ENCODE data around the gene APCDD1L.

Gene APCDD1L

GRCh38 chr20:58515233-58516212, at the start of gene APCDD1L:
APCDD1L (minus strand) TSS chr20:58515399; CDS start chr20:58514707, 692 bp downstream.
- no peak for DNase-seq

GRCh38 chr20:58559368-58559729, 44.1 kb upstream of the APCDD1L start:
- no peak for DNase-seq

- DNase-seq: no peak
Measured at GRCh38 chr20:58558486-58559367, 43.5 kb upstream of the APCDD1L start.

- DNase-seq: no peak
Measured at GRCh38 chr20:58557733-58558342, 42.6 kb upstream of the APCDD1L start.

GRCh38 chr20:58556961-58557360, 41.8 kb upstream of the APCDD1L start:
- no peak for DNase-seq

- DNase-seq: no peak
Measured at GRCh38 chr20:58555078-58555765, 40.0 kb upstream of the APCDD1L start.

- no peak for DNase-seq
Measured at GRCh38 chr20:58554541-58554940, 39.3 kb upstream of the APCDD1L start.

GRCh38 chr20:58553841-58554240, 38.6 kb upstream of the APCDD1L start:
- DNase-seq: no peak

GRCh38 chr20:58553166-58553696, 38.0 kb upstream of the APCDD1L start:
- no peak for DNase-seq

- DNase-seq: no peak
Measured at GRCh38 chr20:58552366-58552934, 37.3 kb upstream of the APCDD1L start.

GRCh38 chr20:58551631-58552030, 36.4 kb upstream of the APCDD1L start:
- DNase-seq: no peak

- DNase-seq: no peak
Measured at GRCh38 chr20:58550275-58551059, 35.3 kb upstream of the APCDD1L start.

- DNase-seq: no peak
Measured at GRCh38 chr20:58549231-58550209, 34.3 kb upstream of the APCDD1L start.

GRCh38 chr20:58547623-58548475, 32.6 kb upstream of the APCDD1L start:
- DNase-seq: no peak

- DNase-seq: peak; percentile 88
Measured at GRCh38 chr20:58546756-58547622, 31.8 kb upstream of the APCDD1L start.

GRCh38 chr20:58546416-58546711, 31.2 kb upstream of the APCDD1L start:
- DNase-seq: no peak

- DNase-seq: no peak
Measured at GRCh38 chr20:58545565-58546415, 30.6 kb upstream of the APCDD1L start.
